CD4-positive, alpha-beta T cell treated with Interferon gamma for 1 hour (primary cell): ENCODE measurements around the gene AVPR2.
A peak's percentile ranks its signal among the peaks of the same experiment; 100 is the strongest.

Experiments
- DNase-seq: peaks from one replicate; pipeline ENCODE4 v3.0.0-alpha.2; 2020

AVPR2 gene

GRCh38 chrX:153886915-153887314 is 17.6 kb upstream of the AVPR2 start:
- DNase-seq: no peak

- no peak for DNase-seq
Measured at GRCh38 chrX:153887385-153887784, 17.1 kb upstream of the AVPR2 start.

GRCh38 chrX:153888344-153888743 is 16.1 kb upstream of the AVPR2 start:
- DNase-seq: peak; percentile 28

GRCh38 chrX:153889123-153889522 is 15.3 kb upstream of the AVPR2 start:
- no peak for DNase-seq

- DNase-seq: no peak
Measured at GRCh38 chrX:153897899-153898298, 6.6 kb upstream of the AVPR2 start.

GRCh38 chrX:153900831-153901752 is 3.4 kb upstream of the AVPR2 start:
- peak; percentile 76 for DNase-seq

GRCh38 chrX:153901753-153902140 is 2.7 kb upstream of the AVPR2 start:
- no peak for DNase-seq

GRCh38 chrX:153902385-153902784 is 2.1 kb upstream of the AVPR2 start:
- no peak for DNase-seq

GRCh38 chrX:153903238-153903980 is 1.1 kb upstream of the AVPR2 start:
- no peak for DNase-seq

GRCh38 chrX:153905481-153906095 is 1.1 kb downstream of the AVPR2 start:
- DNase-seq: no peak

- peak; percentile 41 for DNase-seq
Measured at GRCh38 chrX:153906126-153906917, 1.8 kb downstream of the AVPR2 start.

GRCh38 chrX:153907456-153907855 is 3.0 kb downstream of the AVPR2 start:
- DNase-seq: no peak

GRCh38 chrX:153908219-153908860 is 3.9 kb downstream of the AVPR2 start:
- DNase-seq: no peak

- DNase-seq: no peak
Measured at GRCh38 chrX:153909024-153909979, 4.8 kb downstream of the AVPR2 start.

GRCh38 chrX:153909980-153910360 is 5.5 kb downstream of the AVPR2 start:
- no peak for DNase-seq

- DNase-seq: no peak
Measured at GRCh38 chrX:153910446-153910845, 6.0 kb downstream of the AVPR2 start.

GRCh38 chrX:153911798-153912197 is 7.3 kb downstream of the AVPR2 start:
- no peak for DNase-seq

GRCh38 chrX:153913211-153913610 is 8.7 kb downstream of the AVPR2 start:
- no peak for DNase-seq

GRCh38 chrX:153913701-153914100 is 9.2 kb downstream of the AVPR2 start:
- no peak for DNase-seq

GRCh38 chrX:153917869-153918268 is 13.4 kb downstream of the AVPR2 start:
- DNase-seq: no peak

- DNase-seq: no peak
Measured at GRCh38 chrX:153919281-153919680, 14.8 kb downstream of the AVPR2 start.
